Spleen (tissue), 7 donors: ENCODE measurements around the gene UBE3B.

Source experiments
- CTCF ChIP-seq, 11 experiments: fragments of 200-600 bp in 7 of 11; fragments of 450-650 bp in 4 of 11; sonication (generic) in 4 of 11; IDR thresholded peaks in 8 of 11; conservative IDR thresholded peaks in 3 of 11; 1 replicate in 7 of 11; 2 replicates in 4 of 11; pipeline versions ENCODE4 v1.4.0 to v1.8.0; 2016 to 2021; ENCODE audit warnings: antibody characterized with exemption in 11 of 11, inconsistent platforms in 4 of 11, mild to moderate bottlenecking in 1 of 11
- POLR2AphosphoS5 ChIP-seq, 3 donors: sonication (generic); formaldehyde crosslinking; IDR thresholded peaks; one replicate each; pipeline ENCODE4 v1.5.1; 2017; ENCODE audit warnings: antibody characterized with exemption in 3 of 3
- donor health status: DM: no; HTN: no; CAD: no; lungs with moderate emphysema.
- donor health status: DM: no; HTN: no; CAD: no.
- donor health status: DM: no; HTN: no; CAD: no.

GRCh38 chr12:109445191-109445609 is 32.2 kb upstream of the UBE3B start:
- TF ChIP-seq CTCF (IDR thresholded peaks at IDR 0.05 in 8 of 11, conservative IDR thresholded peaks at IDR 0.05 in 3 of 11) (no peak), POLR2AphosphoS5 (IDR thresholded peaks at IDR 0.05) (no peak)
